Stimulated activated naive CD8-positive, alpha-beta T cell treated with anti-CD3 and anti-CD28 coated beads, Interleukin-15, Interleukin-2, amounts not matched to agents 100 ng/mL and 50 ng/mL, for 24 hours (primary cell): ENCODE data around the gene KRTCAP2.
"Not testable (repeated sequence)": the region's sequence is repeated elsewhere in the genome, so short reads cannot be mapped to it uniquely, and the experiment has no call there.

Source experiments
- H3K27ac Mint-ChIP-seq: one replicate; pipeline ENCODE4 v1.8.0; 2021; ENCODE audit warnings: mild to moderate bottlenecking, mixed read lengths
- H3K27me3 Mint-ChIP-seq: one replicate; pipeline ENCODE4 v1.8.0; 2021; ENCODE audit warnings: mixed read lengths
- H3K36me3 Mint-ChIP-seq: one replicate; pipeline ENCODE4 v1.8.0; 2021; ENCODE audit warnings: low read depth, mixed read lengths
- H3K4me1 Mint-ChIP-seq: one replicate; pipeline ENCODE4 v1.8.0; 2021; ENCODE audit warnings: low read depth, mixed read lengths
- H3K4me3 Mint-ChIP-seq: one replicate; pipeline ENCODE4 v1.8.0; 2021; ENCODE audit warnings: mild to moderate bottlenecking, mixed read lengths
- H3K9me3 Mint-ChIP-seq: one replicate; pipeline ENCODE4 v1.8.0; 2021; ENCODE audit warnings: mixed read lengths

Gene KRTCAP2

DNA sequence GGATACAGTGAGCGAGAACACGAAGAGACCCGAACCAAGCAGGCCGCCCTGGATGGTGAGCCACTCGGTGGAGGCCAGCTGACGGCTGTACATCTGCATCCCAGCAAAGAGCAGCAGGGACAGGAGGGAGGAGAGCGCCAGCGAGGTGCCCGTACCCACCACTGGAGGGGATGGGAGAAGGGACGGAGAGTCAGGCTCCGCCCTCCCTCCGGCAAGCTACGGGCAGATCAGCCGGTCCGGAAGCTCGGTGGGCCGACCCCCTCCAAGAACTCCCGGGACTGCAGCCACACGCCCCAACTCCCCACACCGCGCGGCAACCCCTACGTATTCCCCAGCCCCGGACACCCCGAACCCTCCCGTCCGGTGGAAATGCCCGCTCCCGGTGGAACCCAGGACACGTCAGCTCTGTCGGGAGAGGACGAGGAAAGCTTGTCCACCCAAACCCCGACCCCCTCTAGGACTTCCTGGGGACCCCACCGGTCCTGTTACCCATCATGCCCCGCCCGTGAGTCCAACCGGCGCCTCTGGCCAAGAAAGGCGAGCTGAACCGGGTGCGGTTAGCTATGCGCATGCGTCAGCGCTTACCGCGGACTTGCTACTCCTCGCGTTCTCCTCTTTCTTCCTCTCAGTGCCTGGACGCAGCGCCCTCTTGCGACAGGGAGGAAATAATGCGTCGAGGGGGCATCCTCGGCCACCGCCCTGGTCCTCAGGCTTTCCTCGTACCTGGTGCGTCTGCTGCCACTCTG lies at the start of gene KRTCAP2:
KRTCAP2 (minus strand) TSS at position 573 of the 746 bp plus-strand sequence; CDS start at position 493, 80 bp downstream.
- H3K4me3 Mint-ChIP-seq: peak within 1 kb of the TSS; percentile 98
- peaks cover 35% of the 10 kb centered on the region for H3K36me3 Mint-ChIP-seq
- H3K27ac Mint-ChIP-seq: peak within 1 kb of the TSS; percentile 95
- H3K27me3 Mint-ChIP-seq: no peaks in the 10 kb centered on the region
- H3K4me1 Mint-ChIP-seq: peaks cover 62% of the 10 kb centered on the region
- no peaks in the 10 kb centered on the region for H3K9me3 Mint-ChIP-seq

DNA sequence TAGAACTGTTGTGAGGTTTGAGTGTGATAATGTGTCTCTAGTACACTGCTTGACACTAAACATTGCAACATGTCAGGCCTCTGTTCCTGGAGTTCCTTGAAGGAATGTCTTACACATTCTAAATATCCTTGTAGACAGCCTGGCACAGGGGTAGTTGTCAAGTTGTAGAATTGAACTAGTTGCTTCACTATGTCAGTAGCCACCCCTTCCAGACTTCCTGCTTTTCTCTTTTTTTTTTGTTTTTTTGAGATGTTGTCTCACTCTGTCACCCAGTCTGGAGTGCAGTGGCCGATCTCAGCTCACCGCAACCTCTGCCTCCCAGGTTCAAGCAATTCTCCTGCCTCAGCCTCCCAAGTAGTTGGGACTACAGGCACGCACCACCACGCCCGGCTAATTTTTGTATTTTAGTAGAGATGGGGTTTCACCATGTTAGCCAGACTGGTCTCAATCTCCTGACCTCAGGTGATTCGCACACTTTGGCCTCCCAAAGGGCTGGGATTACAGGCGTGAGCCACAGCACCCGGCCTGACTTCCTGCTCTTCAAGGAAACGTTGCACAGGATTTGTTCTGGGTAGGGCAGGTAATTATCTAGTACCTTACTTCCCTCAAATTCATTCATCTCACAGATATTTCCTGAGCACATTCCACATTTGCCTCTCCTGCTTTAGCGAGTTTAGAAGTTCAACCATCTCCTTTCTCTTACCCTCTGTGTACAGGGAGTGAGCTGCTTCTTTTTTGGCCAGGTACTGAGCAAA lies 47.3 kb upstream of the KRTCAP2 start:
- H3K4me3 Mint-ChIP-seq, H3K9me3 Mint-ChIP-seq, H3K27me3 Mint-ChIP-seq, H3K27ac Mint-ChIP-seq: not testable (repeated sequence)
- Mint-ChIP-seq H3K36me3 (peaks cover 10% of the 10 kb centered on the region), H3K4me1 (peaks cover 32% of the 10 kb centered on the region)

DNA sequence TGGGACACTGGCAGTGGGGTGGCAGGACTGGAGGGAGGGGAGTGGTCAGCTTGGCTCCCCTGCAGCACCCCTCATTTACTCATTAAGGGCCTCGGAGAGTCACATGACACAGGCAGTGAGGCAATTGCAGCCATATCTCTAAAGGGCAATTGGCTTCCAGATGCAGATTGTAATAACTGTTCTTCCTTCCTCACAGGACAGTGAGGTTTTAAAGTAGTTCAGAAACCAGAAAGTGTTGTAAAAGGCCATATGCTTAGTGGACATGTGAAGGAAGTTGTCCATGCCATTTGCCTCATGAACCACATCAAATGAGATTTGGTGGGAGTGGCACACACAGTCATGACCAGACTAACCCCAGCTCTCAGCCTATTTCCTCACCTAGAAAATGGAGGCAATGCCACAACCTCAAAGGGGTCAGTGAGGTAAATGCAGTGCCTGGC lies 46.5 kb upstream of the KRTCAP2 start:
- H3K4me3 Mint-ChIP-seq: no peak overlapping the region
- no peaks in the 10 kb centered on the region for H3K27me3 Mint-ChIP-seq
- no peak overlapping the region for H3K27ac Mint-ChIP-seq
- no peaks in the 10 kb centered on the region for H3K9me3 Mint-ChIP-seq
- peaks cover 11% of the 10 kb centered on the region for H3K36me3 Mint-ChIP-seq
- H3K4me1 Mint-ChIP-seq: peaks cover 24% of the 10 kb centered on the region

DNA sequence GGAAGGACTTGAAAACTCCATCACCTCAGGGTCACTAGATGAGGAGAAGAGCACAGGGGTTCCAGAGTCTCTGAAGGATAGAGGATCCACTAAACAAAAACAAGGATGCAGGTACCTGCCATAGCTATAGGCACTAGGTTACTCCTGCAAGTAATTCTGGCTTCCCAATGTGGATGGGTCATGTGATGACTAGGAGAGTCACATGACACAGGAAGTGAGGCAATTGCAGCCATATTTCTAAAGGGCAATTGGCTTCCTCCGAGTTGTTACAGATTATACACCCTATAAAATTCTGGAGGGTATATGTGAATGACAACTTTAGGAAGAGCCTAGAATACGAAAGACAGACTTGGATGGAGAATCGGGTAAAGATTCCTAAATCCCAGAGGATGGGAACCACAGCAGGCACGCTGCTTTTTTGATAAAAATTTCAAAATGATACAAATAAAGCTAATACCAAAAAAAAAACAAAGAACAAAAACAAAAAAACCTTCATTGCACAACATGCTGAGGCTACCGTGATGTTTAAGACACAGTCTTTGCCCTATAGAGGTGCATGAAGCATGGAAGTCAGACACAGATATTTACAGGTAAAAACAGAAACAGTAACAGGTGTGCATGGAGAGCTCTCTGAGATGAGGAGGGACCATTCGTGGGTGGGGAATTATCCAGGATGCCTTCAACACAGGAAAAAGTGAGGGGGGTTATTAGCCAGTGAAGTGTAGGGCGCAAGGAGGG lies 45.9 kb upstream of the KRTCAP2 start:
- Mint-ChIP-seq H3K4me1 (peaks cover 20% of the 10 kb centered on the region), H3K9me3 (no peaks in the 10 kb centered on the region), H3K27me3 (no peaks in the 10 kb centered on the region), H3K27ac (no peak overlapping the region), H3K4me3 (no peak overlapping the region), H3K36me3 (peaks cover 7% of the 10 kb centered on the region)

DNA sequence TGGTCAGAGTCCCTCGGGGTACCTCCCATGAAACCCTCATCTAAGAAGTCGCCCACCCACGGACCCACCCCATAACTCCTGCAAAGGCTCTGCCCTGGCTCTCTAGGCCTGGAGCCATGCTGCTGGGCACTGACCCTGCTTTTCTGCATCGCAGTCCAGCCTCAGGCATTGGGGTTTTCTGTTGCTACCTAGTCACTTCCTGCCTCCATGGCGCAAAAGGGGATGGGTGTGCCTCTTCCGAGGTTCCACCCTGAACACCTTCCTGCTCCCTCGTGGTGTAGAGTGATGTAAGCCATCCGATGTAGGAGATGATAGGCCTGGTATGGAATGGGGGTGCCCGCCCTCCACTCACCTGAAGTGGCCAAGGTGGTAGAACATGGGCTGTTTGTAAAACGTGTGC lies 41.6 kb upstream of the KRTCAP2 start:
- H3K9me3 Mint-ChIP-seq, H3K36me3 Mint-ChIP-seq, H3K27me3 Mint-ChIP-seq, H3K27ac Mint-ChIP-seq, H3K4me3 Mint-ChIP-seq: not testable (repeated sequence)
- H3K4me1 Mint-ChIP-seq: peaks cover 20% of the 10 kb centered on the region

DNA sequence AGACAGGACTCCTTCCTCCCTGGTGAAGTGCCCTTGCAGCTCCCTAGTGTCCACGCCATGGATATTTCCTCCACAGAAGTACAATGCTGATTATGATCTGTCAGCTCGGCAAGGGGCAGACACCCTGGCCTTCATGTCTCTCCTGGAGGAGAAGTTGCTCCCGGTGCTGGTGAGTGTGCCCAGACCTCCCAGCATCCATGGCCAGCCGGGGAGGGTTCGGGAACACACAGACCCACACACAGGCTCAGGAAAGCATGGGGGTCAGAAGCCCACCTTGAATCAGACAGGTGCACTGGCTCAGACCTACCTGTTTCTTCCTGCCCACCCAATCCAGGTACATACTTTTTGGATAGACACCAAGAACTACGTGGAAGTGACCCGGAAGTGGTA lies 38.9 kb upstream of the KRTCAP2 start:
- H3K4me1 Mint-ChIP-seq: peaks cover 26% of the 10 kb centered on the region
- H3K36me3 Mint-ChIP-seq, H3K27me3 Mint-ChIP-seq, H3K9me3 Mint-ChIP-seq, H3K27ac Mint-ChIP-seq, H3K4me3 Mint-ChIP-seq: not testable (repeated sequence)

DNA sequence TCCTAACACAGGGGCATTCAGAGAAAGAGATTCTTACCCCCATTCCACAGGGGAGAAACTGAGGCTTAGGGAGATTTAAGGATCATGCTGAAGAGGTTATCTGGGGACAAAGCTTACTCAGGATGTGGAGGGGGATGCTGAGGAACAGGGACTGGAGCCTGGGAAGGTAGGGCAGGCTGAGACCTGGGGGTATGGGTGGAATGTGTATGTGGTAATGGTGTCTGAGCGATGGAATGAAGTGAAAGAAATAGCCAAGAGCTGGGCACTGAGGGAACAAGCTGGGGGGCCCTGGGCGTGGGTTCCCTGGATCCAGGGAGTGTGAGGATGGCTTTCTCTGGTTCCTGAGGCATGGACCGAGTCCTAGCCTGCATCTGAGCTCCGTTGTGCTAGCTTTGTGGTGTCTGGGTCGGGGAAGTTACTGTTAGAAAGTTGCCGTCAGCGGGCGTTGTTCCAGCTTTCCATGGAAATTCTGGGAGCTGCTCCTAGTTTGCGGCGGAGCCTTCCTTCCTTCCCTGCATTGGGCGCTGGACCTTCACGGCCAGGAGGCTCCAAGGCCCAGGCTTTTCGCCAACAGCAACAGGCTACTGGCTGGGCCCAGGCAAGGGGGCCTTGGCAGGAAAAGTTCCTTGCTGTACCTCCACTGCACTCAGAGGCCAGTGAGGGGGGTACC lies 38.4 kb upstream of the KRTCAP2 start:
- not testable (repeated sequence) for H3K4me3 Mint-ChIP-seq, H3K9me3 Mint-ChIP-seq, H3K27ac Mint-ChIP-seq

DNA sequence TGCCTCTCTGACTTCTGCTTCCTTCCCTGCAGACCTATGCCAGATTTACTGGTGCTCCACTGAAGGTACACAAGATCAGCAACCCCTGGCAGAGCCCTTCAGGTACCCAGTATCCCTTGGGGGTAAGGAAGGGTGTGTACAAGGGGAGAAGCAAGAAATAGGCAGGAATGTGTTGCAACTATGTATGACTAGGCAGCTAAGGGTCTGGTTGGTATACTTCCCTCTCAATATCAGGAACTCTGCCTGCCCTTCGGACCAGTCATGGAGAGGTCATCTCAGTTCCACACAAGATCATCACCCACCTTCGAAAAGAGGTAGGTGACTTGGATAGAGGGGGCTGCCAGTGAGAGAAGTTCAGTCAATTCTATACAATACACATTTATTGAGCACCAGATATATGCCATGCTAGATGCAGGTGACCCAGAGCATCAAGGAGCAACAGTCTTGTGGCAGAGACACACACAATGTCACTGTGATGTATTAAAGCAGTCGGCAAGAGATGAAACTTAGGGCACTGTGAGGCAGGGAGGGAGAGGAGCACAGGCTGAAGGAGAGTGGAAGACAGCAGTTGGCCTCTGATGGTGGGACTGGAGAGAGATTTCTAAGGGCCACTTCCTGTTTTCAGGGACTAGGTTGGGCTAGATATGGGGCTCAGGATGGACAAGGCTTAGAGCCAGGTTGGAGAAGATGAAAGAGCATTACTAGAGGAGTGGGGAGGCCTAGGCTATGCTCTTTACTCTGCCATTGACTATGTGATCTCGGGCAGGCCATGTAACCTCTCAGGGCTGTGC lies 37.4 kb upstream of the KRTCAP2 start:
- Mint-ChIP-seq H3K4me1 (peaks cover 30% of the 10 kb centered on the region), H3K9me3 (no peaks in the 10 kb centered on the region), H3K27me3 (no peaks in the 10 kb centered on the region), H3K27ac (peak overlapping the region; percentile 93), H3K4me3 (peak overlapping the region; percentile 89), H3K36me3 (peaks cover 4% of the 10 kb centered on the region)

More for the DNA sequence above, 38.4 kb upstream of the KRTCAP2 start:
- H3K36me3 Mint-ChIP-seq, H3K27me3 Mint-ChIP-seq: not testable (repeated sequence)
- H3K4me1 Mint-ChIP-seq: peaks cover 30% of the 10 kb centered on the region

DNA sequence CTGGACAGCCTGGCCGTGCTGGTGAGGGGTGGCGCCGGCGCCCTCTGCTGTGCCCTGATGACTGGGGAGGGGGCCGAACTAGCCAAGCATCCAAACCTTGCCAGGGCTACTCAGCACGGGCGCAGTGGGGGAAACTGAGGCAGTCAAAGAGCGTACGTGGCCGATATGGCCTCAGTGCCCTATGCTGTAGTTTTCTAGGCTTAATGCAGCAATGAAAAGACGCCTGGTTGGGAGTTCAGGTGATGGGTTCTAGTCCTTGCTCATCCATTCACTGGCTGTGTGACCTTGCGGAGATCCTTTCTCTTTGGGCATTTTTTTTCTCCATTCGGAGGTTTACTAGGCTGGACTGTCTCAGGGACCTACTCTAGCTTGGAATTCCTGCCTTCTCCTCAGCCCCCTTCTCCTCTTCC lies 36.2 kb upstream of the KRTCAP2 start:
- Mint-ChIP-seq H3K4me3 (peak overlapping the region; percentile 89), H3K27me3 (no peaks in the 10 kb centered on the region), H3K27ac (peak overlapping the region; percentile 93), H3K9me3 (no peaks in the 10 kb centered on the region), H3K36me3 (no peaks in the 10 kb centered on the region), H3K4me1 (peaks cover 30% of the 10 kb centered on the region)

DNA sequence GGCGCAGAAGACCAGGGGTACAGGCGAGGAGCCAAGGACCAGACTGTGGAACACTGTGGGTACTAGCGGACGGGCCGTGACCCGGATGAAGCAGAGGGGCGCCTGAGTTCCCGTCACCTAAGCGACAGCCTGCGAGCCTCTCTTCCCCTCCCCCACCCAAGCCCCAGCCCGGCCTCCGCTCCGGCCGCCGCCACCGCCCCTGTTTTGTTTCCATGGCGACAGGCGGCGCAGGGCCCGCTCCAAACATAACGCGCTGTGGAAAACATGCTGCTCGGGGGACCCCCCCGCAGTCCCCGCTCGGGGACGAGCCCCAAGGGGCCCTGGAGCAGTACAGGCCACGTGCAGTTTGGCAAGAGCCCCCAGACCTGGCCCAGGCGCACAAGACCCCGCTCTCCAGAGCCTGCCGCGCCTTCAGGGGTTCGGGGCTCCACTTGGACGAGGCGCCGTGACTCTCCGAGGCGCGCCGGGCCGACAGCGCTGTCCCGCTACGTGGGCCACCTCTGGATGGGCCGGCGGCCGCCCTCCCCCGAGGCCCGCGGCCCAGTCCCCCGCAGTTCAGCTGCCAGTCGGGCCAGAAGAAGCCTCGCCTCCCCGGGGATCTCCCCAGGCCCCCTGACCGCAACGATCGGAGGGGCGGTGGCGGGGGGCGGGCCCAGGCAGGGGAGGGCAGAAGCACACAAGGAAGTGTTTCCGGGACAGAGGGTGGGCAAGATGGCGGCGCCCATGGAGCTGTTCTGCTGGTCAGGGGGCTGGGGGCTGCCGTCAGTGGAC lies 35.6 kb upstream of the KRTCAP2 start, which contains the start of gene MTX1:
MTX1 (plus strand) TSS at position 155 of the 771 bp plus-strand sequence; CDS start at position 265, 110 bp downstream.
- H3K36me3 Mint-ChIP-seq: no peaks in the 10 kb centered on the region
- no peaks in the 10 kb centered on the region for H3K9me3 Mint-ChIP-seq
- H3K4me1 Mint-ChIP-seq: peaks cover 30% of the 10 kb centered on the region
- no peaks in the 10 kb centered on the region for H3K27me3 Mint-ChIP-seq
- H3K27ac Mint-ChIP-seq: peak within 1 kb of the TSS; percentile 94
- H3K4me3 Mint-ChIP-seq: peak within 1 kb of the TSS; percentile 89

DNA sequence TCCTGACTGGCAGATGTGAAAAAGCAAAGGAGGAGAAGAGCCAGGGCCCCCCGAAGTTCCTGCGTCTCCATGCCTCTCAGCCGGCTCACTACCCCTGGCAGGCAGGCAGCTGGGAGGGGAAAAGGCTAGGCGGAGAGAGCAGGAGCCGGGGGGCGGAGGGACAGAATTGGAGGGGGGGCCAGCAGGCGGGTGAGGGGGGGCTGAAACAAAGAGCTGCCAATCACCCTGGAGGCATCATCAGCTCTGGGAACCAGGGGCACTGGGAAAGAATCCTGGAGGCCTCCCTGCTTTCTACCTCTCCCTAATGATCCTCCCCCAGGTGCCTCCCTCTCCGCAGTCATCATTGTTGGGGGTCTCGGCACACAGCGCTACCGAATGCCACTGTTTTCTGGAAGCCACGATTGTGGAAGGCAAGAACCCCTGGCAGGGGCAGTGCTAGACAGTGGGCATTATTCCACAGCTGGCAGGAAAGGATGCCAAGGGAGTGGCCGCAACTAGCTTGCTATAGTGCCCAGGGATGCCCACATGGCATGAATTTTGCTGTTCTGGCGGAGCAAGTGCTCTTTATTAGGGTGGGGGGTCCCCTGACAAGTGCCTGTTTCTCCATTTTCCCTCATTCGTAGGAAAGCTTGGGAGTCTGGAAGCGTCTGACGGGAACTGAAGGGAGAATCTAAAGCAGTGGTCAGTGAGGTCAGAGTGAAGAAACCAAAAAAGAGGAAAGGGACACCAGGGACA lies 34.9 kb upstream of the KRTCAP2 start, which contains the start of gene THBS3:
THBS3 (minus strand) TSS at position 92 of the 735 bp plus-strand sequence; CDS start at position 71, 21 bp downstream.
- Mint-ChIP-seq H3K4me1 (peaks cover 30% of the 10 kb centered on the region), H3K9me3 (no peaks in the 10 kb centered on the region), H3K27ac (peak within 1 kb of the TSS; percentile 94), H3K27me3 (no peaks in the 10 kb centered on the region), H3K36me3 (no peaks in the 10 kb centered on the region), H3K4me3 (peak within 1 kb of the TSS; percentile 89)

DNA sequence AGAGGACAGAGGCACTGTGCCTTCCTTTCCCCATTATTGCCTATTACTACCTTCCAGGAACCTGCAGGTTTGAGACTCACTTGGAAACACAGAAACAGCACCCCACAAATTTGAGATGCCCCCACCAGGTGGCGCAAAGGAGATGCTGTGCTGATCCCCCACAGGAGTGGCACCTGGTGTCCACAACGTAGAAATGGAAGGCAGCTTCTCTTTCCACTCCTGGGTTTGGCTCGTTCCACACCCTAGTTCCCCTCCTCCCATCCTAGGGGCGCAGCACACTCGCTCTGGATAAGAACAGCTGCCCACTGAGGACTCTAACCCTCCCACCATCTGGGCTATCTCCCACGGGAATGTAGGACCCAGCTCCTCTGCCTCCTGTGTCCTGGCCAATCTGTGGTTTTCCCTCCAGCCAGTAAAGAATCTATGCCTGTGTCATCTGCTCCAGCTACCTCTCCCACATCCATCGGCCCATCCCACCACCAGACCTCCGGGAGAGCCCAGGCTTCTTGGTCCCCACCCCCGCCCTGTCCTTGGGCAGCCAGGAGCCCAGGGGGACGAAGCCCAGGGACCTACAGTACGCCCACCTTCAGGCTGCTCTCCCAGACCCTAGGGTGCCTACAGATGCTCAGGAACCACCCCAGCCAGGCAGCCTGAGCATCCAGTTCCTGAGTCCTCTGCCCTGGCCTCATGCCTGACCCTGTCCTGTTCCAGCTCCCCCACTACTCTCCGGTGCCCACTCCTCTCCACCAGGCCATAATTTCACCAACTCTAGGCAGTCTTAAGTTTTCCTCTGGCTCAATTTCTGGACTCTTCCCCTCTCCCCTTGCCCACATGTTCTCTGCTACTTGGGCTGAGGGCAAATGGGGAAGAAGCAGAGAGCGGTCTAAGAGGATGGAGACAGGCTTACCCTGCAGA lies 34.0 kb upstream of the KRTCAP2 start:
- no peaks in the 10 kb centered on the region for H3K36me3 Mint-ChIP-seq
- H3K27me3 Mint-ChIP-seq: no peaks in the 10 kb centered on the region
- peak overlapping the region; percentile 52 for H3K4me3 Mint-ChIP-seq

More for the DNA sequence above, 34.0 kb upstream of the KRTCAP2 start:
- Mint-ChIP-seq H3K4me1 (peaks cover 30% of the 10 kb centered on the region), H3K9me3 (no peaks in the 10 kb centered on the region), H3K27ac (peak overlapping the region; percentile 81)
